HEK293T (cell line): ENCODE data around the gene ICAM4.

ENCODE experiments used
- BHLHE40 ChIP-seq: fragments of 450-650 bp; IDR thresholded peaks from 2 replicates; pipeline ENCODE4 v1.6.1; 2016; ENCODE audit warnings: mild to moderate bottlenecking, moderate library complexity, borderline replicate concordance
- ELF4 ChIP-seq: fragments of 450-650 bp; IDR thresholded peaks from 2 replicates; pipeline ENCODE4 v1.6.1; 2017; ENCODE audit warnings: antibody characterized with exemption
- FOXK2 ChIP-seq: fragments of 450-650 bp; IDR thresholded peaks from 2 replicates; pipeline ENCODE4 v1.6.1; 2016; ENCODE audit warnings: mild to moderate bottlenecking
- SUZ12 ChIP-seq: fragments of 450-650 bp; IDR thresholded peaks from 2 replicates; pipeline ENCODE4 v1.6.1; 2016; ENCODE audit warnings: mild to moderate bottlenecking

- no peak for TF ChIP-seq SUZ12
- TF ChIP-seq FOXK2, result no peak
- no peak for TF ChIP-seq BHLHE40
- TF ChIP-seq ELF4, result no peak
Observed at GRCh38 chr19:10237702-10238101, 49.1 kb upstream of the ICAM4 start.
